Erythroblast (primary cell): ENCODE results near the gene DMRT2.

Source experiments
- GATA1 ChIP-seq: IDR thresholded peaks from 2 replicates; pipeline ENCODE4 v1.6.1; 2011; ENCODE audit warnings: low read depth, mild to moderate bottlenecking, control low read depth, low read length, moderate library complexity
- POLR2A ChIP-seq: IDR thresholded peaks from 2 replicates; pipeline ENCODE4 v1.6.1; 2011; ENCODE audit warnings: mild to moderate bottlenecking, low read length

- TF ChIP-seq POLR2A: no peak
- no peak for TF ChIP-seq GATA1
Measured at GRCh38 chr9:1052365-1053281, 2.5 kb downstream of the DMRT2 start.
